Raji (cell line): Measurements from ENCODE around the gene ZDHHC24.

Experiments used
- POLR2A ChIP-seq: IDR thresholded peaks from 2 replicates; pipeline ENCODE4 v1.6.1; 2011; ENCODE audit warnings: low read depth, low read length, control low read depth; ENCODE audit not compliant: insufficient read depth

ZDHHC24 gene

DNA sequence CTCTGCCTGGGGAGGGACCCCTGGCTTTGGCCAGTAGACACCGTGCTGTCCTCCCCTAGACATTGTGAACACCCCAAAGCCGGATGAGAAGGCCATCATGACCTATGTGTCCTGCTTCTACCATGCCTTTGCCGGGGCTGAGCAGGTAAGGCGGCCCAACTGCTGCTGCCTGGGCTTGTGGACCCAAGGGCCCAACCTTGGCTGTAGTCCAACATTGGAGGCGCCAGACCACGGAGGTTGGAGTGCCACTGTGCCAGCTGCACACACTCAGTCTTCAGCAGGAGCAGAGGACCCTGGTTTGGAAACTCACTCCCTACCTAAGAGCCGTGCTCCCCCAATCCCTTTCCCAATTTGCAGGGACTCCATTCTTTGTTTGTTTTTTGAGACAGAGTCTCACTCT is 10.2 kb upstream of the ZDHHC24 start:
- no peak for TF ChIP-seq POLR2A

DNA sequence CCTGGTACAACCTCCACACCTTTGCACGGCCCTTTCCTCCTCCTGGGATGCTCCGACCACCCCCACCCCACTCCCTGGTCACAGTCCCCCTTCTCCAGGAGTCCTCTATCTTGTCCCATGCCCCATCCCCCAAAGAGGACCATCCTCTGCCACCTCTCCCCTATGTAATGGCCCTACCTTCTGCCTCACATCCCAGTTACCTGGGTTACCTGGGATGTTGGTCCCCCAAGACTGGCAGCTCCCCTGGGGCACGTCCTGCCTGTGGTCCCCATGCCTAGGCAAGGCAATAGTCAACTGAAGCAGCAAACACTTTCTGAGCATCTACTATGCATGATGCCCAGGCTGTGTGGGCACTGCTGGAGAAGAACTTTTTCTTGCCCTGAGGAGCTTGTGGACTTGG is 9.6 kb upstream of the ZDHHC24 start:
- no peak for TF ChIP-seq POLR2A

DNA sequence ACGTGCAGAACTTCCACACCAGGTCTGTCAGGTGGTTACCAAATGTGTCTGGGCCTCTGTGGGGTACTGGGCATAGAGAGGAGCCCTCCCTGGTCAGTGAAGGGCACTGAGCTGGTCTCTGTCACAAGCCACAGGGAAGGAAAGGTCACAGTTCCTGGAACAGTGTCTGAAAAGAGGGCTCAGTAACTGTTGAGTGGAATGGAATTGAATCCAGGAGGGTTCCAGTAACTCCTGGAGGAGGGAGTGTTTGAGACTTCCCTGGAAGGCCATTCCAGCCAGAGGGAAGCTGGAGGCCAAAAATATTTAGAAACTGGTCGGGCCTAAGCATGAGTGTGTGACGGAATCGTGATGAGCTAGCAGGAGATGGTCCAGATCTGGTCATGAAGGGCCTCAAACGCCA is 8.8 kb upstream of the ZDHHC24 start:
- no peak for TF ChIP-seq POLR2A

DNA sequence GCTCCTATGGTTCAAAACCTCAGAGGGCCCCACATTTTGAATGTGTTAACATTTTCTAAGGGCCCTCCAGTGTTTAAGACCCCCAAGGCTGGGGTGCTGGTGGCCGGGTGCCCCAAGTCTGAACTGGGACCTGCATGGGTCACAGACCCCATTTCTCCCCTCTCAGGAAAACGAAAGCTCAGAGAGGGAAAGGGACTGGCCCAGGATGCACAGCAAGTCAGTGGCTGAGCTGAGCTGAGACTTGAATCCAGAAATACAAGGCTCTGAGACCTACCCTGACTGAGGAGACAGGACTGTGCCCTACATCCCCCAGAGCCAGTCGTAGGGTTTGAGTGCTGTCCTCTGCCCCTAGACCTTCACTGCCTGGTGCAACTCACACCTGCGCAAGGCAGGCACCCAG is 5.0 kb upstream of the ZDHHC24 start:
- TF ChIP-seq POLR2A = no peak

DNA sequence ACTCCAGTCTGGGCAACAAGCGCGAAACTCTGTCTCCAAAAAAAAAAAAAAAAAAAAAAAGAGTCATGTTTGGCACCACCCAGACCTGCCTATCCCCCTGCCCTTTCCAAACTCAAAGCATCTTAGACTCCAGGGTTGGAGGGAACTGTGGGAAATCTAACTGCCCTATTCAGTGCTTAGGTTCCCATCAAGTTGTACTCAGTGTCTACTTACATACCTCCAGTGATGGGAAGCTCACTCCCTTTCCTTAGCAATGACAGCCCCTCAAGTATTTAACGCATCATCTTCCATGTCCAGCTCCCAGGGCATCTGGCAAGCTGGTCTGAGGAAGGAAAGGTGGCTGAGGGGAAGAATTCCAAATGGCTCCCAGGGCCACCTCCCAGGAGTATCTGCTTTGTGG is 3.8 kb upstream of the ZDHHC24 start:
- no peak for TF ChIP-seq POLR2A

DNA sequence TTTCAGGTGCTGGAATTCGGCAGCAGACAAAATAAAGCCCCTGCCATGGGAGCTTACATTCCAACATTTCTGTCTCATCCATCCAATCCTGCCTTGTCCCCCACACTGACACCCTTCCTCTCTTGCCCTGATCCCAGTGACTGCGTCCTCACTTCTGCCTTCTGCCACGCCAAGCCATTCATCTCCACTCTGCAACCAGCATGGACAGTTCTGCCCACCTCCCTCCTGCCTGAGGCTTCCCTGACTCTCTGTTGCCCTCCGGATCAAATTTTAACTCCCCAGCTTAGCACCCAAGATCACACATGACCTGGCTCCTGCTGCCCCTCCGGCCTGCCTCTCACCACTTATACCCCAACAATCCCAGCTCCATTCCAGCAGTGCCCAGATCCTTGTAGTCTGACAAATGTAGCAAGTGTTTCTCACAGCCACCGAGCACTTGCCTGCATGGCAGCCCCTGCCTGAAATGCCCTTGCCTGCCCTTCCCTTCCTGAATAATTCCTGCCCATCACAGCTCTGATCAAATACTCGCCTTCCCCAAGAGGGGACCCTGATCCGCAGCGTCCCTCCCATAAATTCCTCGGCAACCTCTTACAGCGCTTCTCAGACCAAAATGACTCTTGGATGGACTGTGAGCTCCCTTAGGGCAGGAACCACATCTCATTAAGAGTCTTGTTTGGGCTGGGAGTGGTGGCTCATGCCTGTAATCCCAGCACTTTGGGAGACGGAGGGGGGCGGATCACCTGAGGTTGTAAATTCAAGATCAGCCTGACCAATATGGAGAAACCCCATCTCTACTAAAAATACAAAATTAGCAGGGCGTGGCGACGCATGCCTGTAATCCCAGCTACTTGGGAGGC is 3.2 kb upstream of the ZDHHC24 start:
- no peak for TF ChIP-seq POLR2A

DNA sequence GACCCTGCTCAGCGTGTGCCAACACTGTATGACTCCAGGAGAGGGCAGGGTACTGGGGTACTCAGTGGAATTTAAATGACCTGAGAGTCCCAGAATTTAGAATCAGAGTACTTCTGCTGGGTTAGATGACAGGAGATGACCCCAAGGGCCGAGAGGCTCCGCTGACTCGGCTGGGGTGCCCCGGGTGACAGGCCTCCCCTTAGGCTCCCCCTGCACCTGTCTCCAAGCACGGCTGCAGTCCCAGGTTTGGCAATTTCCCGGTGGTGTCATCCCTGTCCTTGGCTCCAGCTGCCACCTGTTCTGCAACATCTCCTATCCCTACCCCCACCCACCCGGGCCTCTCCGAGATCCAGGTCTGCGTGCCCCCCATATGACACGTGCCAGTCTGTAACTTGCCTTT is 2.2 kb upstream of the ZDHHC24 start:
- TF ChIP-seq POLR2A = no peak

DNA sequence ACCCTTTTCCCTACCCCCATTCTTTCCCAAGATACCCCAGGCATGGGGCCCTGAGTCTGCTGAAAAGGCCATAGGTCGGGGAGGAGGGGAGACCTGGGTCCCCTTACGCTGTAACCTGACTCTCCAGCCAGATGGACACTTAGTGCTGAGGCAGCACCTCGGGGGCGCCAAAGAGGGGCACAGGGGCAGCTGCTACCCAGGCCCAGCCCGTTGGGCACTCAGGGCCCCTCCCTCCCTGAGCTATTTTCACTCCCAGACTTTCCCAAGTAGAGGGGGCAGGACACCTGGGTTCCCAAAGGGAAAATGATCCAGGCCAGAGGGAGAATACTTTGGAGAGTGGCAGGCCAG is 1.8 kb upstream of the ZDHHC24 start:
- TF ChIP-seq POLR2A = no peak

DNA sequence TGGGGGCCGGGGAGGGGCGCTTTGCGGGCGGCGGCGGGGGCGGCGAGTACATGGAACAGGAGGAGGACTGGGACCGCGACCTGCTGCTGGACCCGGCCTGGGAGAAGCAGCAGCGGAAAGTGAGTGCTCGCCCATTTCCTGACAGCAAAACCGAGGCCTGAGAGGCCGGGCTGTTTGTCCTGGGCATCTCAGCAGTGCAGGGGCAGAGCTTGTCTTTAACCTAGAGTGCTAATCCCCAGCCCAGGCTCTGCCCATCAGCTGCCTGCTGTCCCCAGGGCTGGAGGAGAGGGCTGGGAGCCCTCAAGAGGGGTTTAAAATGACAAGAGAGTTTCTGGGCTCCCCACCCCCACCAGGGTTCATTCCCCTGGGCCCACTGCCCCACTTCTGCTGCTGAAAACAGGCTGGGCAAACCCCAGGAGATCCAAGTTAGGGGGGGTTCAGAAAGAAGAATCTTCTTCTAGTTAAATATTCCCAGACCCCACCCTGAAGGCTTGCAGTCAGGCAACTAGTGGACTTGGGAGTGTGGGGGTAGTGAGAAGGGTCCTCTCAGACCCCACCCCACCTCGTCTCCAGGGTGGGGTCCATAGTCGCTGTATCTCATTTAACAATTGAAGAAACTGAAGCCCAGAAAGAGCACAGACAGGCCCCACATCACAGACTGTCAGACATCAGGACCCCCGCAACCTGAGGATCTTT is 1.3 kb upstream of the ZDHHC24 start:
- TF ChIP-seq POLR2A = no peak

DNA sequence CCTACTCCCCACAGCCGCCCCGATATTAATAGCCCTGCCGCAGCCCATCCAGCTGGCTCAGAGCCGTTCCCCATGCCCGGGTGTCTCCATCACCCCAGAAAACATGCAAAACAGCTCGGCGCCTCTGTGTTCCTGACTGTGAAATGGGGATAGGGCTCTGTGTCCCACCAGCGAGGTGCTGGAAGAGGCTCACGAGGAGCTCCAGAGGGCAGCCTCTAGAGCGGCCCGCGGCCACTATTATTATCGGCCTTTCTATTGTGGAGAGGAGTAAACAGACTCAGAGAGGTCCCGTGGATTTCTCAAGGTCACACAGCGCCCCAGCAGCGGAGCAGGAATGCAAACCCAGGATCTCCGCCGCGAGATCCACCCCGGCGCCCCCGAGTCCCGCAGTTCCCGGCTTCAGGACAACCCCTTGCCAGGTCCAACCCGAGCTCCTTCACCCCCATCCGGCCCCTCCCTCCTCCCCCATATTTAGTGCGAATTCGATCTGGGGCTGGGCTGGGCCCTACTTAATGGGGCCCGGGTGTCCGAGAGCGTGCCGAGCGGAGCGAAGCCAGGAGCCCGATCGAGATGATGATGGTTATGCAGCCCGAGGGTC is 619 bp upstream of the ZDHHC24 start, which contains the start of gene ACTN3:
ACTN3 (plus strand) TSS at position 536 of the 598 bp plus-strand sequence; CDS start at position 571, 35 bp downstream.
- no peak for TF ChIP-seq POLR2A

DNA sequence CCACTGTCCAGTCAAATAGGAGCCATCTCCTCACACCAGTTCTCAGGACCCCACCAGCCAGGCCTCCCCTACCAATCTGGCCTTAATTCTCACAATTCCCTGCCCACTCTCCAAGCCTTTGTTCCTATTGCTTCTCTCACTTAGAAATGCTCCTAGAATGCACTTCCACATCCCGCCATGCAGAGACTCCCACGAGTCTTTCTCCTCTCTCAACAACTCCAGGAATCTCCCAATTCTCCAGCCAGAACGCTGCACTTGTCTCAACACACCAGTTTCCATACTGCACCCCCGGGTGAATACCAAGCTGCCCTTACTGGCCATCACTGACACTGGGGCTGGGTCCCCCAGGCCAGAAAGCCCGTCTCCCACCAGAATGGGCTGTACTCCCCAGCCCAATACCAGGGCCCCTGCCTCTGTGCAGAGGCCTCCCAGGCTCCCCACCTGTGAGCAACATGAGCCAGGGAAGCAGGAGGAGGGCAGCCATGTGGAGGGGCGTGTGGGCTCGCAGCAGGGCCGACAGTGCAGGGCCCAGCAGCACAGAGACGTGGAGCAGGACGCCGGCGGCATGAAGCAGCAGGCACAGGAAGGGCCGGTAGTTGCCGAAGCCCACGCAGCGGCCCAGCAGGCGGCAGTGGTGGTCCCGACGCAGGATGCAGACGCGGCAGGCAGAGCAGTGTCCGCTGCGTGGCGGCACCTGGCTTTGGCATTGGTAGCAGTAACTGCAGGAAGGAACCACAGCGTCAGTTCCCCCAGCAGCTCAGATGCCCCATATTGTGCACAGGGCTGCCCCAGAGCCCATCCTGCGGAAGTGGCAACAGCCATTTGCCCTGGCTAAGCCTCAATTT is 2.4 kb downstream of the ZDHHC24 start:
- no peak for TF ChIP-seq POLR2A

DNA sequence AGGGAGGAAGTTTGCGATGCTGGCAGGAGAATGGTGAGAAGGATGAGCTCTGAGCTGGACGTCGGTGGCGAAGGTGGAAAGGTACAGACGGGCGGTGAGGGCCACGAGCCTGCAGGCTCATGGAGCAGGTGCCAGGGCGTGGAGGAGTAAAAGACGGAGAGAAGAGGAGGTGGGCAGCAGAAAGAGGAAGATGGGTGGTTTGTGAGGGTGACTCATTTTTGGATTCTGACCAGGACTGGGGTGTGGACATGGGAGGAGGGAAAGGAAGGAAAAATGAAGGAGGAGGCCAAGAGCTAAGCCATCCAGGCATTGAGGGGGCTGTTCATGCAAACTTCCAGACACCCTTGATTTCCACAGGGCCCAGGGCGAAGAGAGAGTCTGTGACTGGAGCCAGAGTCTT is 3.5 kb downstream of the ZDHHC24 start:
- TF ChIP-seq POLR2A = no peak

DNA sequence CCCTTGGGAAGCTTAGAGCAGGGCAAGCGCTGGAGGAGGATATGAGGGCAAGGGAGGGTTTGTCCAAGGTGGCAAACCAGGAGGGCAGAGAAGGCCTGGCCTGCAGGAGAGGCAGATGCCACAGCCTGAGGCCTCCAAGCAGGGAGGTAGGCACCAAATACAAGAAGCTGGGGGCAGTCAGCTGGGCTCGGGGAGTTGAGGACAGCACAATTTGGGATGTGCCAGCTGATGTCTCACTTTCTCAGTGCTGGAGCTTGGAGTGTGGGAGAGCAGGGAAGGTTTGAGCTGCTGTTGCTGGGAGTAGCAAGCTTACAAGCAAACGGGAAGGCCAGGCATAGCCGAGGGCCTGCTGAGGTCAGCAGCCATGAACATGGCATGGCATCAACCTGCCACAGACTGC is 4.0 kb downstream of the ZDHHC24 start:
- TF ChIP-seq POLR2A = no peak

DNA sequence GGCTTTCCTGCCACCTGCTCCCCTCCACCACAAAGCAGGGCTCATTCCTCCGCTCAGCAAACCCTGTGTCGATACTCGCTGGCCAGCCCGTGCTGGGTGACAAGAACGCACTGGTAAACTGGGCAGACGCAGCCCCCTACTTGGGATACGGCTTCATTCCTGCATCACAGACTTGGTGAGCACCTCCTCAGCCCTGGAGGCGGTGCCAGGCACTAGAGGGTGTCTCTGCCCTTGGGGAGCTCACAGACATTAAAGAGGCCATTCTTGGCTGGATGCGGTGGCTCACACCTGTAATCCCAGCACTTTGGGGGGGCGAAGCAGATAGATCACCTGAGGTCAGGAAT is 6.0 kb downstream of the ZDHHC24 start:
- TF ChIP-seq POLR2A = no peak

DNA sequence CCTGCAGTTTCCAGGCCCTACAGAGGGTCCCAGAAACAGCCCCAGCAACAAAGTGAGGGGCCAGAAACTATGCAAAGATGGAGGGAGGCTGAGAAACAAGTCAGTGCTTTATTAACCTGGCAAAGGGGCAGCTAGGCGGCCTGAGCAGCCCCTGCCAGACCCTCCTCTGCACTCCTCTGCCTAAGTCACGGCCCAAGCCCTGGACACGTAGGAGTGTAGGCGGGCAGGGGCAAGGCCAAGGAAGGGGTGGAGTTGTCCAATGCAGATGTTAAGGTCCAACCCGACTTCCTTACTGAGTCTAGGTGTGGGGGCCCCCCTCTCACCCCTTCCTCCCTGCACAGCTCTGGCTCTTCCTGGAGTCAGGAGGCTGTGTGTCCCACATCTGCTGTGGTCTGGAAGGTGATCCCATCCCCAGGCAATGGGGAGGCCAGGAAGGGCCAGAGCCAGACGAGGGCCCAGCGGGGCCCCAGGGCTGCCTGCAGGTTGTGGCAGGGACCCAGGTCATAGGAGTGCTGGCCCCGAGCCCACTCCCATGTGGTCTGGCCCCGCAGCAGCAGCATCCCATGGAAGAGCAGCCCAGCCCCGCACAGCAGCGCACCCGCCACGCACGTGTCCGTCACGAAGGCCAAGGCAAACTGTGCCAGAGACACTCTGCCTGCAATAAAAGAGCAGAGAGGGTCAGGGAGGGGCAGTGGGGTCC is 6.5 kb downstream of the ZDHHC24 start:
- no peak for TF ChIP-seq POLR2A

DNA sequence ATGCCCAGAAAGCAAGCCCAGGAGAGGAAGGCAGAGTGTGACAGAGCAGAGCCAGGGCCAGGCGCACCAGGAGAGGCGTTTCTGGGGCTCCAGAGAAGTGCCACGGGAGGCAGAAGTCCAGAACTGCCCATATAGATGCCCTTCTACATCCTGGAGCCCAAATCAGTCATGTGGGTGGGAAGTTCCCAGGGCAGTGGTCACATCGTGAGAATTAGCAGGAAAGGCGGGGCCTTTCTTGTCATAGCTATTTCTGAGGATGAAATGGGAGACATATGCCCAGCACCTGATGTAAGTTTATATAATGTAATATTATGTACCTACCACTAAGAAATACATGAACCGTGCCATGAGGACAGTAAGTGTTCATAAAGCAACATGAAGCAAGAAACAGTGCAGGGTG is 13.1 kb downstream of the ZDHHC24 start:
- TF ChIP-seq POLR2A = no peak
